Lower leg skin (tissue), 4 donors: Measurements from ENCODE around the gene ETS1. TPM values are rescaled to one million over a fixed set of nuclear protein-coding genes. Genes with fewer than 3 reads are reported as not detected.

Experiments used
- DNase-seq, 2 donors: peaks; one replicate each; pipeline ENCODE4 v3.0.0-alpha.2; 2019; ENCODE audit warnings: low spot score in 2 of 2
- H3K4me3 ChIP-seq: fragments of 200-600 bp; sonication (generic); 2 replicates; pipeline ENCODE4 v1.5.1; 2017; ENCODE audit warnings: mild to moderate bottlenecking, low read depth; ENCODE audit not compliant: poor library complexity, severe bottlenecking
- CTCF ChIP-seq, 3 donors: fragments of 450-650 bp; IDR thresholded peaks; one replicate each; pipeline ENCODE4 v1.5.1; 2016; ENCODE audit warnings: antibody characterized with exemption in 3 of 3, mild to moderate bottlenecking in 3 of 3, moderate library complexity in 2 of 3
- POLR2A ChIP-seq, 2 donors: fragments of 450-650 bp; IDR thresholded peaks; one replicate each; pipeline ENCODE4 v1.6.1; 2016 to 2017; ENCODE audit warnings: antibody characterized with exemption in 2 of 2, mild to moderate bottlenecking in 1 of 2, moderate library complexity in 1 of 2
- WGBS, 2 donors: methylation state at CpG; one replicate each; pipeline ENCODE4 v1.1.5; 2018; 5-methylcytosine and 5-hydroxymethylcytosine counted together
- intact Hi-C: fragments of 100-400 bp; cut with DNase I; formaldehyde crosslinking; loops from one replicate; pipeline ENCODE4 v1.15.0; 2023; ENCODE audit warnings: low total_unique reads
- total RNA-seq, 4 donors: library from RNA; depleted of rRNA; stranded (reverse); fragments of >200 nt; gene quantifications; one replicate each; pipeline ENCODE4 v1.1.0, GENCODE V29; 2016

The ETS1 gene
- total RNA-seq, 4 donors from 2014 or later: 20.6 to 38.7 (median 21.8) TPM

GRCh38 chr11:128620309-128621100, 33.1 kb upstream of the ETS1 start:
- no peak overlapping the region for H3K4me3 ChIP-seq
- intact Hi-C loops: no loop called here
- no peak for TF ChIP-seq CTCF (IDR thresholded peaks at IDR 0.05)
- no peak for TF ChIP-seq POLR2A (IDR thresholded peaks at IDR 0.05)
- 59 to 61% methylated on average over 9 of the region's 9 CpGs for WGBS, 2 donors
- no peak for DNase-seq

- DNase-seq: no peak
- no peak overlapping the region for H3K4me3 ChIP-seq
- no peak for TF ChIP-seq POLR2A (IDR thresholded peaks at IDR 0.05)
- no peak for TF ChIP-seq CTCF (IDR thresholded peaks at IDR 0.05)
- 79 to 90% methylated on average over 10 of the region's 10 CpGs for whole genome bisulfite sequencing, 2 donors
- intact Hi-C loops: no loop called here
Measured at GRCh38 chr11:128619540-128620308, 32.4 kb upstream of the ETS1 start.

GRCh38 chr11:128619007-128619406, 31.6 kb upstream of the ETS1 start:
- intact Hi-C loops: no loop called here
- TF ChIP-seq CTCF (IDR thresholded peaks at IDR 0.05) (no peak), POLR2A (IDR thresholded peaks at IDR 0.05) (no peak)
- no peak for DNase-seq
- 90 to 95% methylated on average over 5 of the region's 5 CpGs for WGBS, 2 donors
- no peak overlapping the region for H3K4me3 ChIP-seq

DNA sequence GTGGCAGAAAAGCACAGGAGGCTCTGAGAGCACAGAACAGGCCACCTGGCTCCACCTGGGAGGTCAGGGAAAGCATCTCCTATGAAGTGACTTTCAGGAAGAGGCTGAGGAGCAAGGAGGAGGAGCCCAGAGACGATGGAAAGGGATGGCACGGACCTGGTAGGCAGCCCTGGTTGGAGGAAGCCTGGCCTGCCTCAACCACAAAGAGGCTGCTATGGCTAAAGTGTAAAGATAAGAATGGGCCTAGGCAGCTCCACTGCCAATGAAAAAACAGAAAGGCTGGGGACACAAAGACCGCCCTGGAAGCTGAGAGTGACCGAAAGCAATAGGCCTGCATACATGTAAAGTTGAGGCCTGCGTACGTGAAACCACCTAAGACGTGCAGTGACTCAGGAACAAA, 31.2 kb upstream of the ETS1 start:
- intact Hi-C loops: no loop called here
- no peak for TF ChIP-seq CTCF (IDR thresholded peaks at IDR 0.05)
- TF ChIP-seq POLR2A (IDR thresholded peaks at IDR 0.05): no peak
- WGBS, 2 donors: 83 to 98% methylated on average over 7 of the region's 7 CpGs
- no peak for DNase-seq
- no peak overlapping the region for H3K4me3 ChIP-seq

GRCh38 chr11:128616161-128616560, 28.8 kb upstream of the ETS1 start:
- no peak overlapping the region for H3K4me3 ChIP-seq
- no peak for TF ChIP-seq POLR2A (IDR thresholded peaks at IDR 0.05)
- TF ChIP-seq CTCF (IDR thresholded peaks at IDR 0.05): no peak
- WGBS, 2 donors: 79 to 81% methylated on average over 7 of the region's 7 CpGs
- intact Hi-C loops: no loop called here
- no peak for DNase-seq
